ENCODE measurements around the gene TBC1D22A. TPM values are rescaled to one million over a fixed set of nuclear protein-coding genes. Genes with fewer than 3 reads are reported as not detected.

Gene TBC1D22A
- polyA plus RNA-seq, 1 of the 3 experiments (the other 2 are of a cell fraction): 16.5 TPM

DNA sequence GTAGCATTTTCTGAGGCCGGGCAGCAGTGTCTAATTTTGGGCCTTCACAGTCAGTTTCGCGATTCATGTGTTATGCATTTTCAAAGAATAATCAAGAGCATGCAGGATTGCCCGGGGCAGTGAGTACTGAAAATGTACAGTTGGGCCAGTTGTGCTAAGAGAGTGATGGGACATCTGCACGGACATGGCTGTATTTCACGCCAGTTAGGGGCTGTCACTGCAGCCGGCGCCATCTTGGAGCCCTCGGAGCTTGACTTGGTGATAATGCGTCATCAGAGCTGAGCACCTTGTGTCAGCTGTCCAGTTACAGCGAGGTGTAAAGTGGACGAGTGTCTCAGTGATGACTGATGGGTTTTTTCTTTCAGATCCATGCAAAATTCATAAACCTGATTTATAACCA is 188.9 kb downstream of the TBC1D22A start:
- Histone ChIP-seq H3K27ac (ENCODE audit: low read depth in 2 of 2, low read length in 1 of 2) (no peak overlapping the region), H3K9me3 (no peaks in the 10 kb centered on the region), H3F3A (replicated peaks; ENCODE audit: insufficient read depth) (no peaks in the 10 kb centered on the region), H3K79me2 (ENCODE audit: insufficient read depth) (no peaks in the 10 kb centered on the region; the same call in 1 of the 2 replicates), H3K9ac (no peak overlapping the region), H3K4me3 (ENCODE audit: low read depth in 2 of 2, low read length in 1 of 2) (no peak overlapping the region), H3K27me3 (ENCODE audit: insufficient read depth) (no peaks in the 10 kb centered on the region), H3K9me2 (no peaks in the 10 kb centered on the region), H3K4me2 (no peak overlapping the region), H3K36me3 (replicated peaks in 1 of 2; ENCODE audit: control insufficient read depth in 1 of 2, insufficient read depth in 2 of 2, low read length in 1 of 2) (peaks cover 0 to 4% of the 10 kb centered on the region in 2 experiments), H2AFZ (ENCODE audit: low read depth) (no peak overlapping the region), H3K4me1 (ENCODE audit: control insufficient read depth in 1 of 2, insufficient read depth in 2 of 2, low read depth in 1 of 2, low read length in 1 of 2) (no peaks in the 10 kb centered on the region; a peak in 1 of 4 replicates), H4K20me1 (ENCODE audit: insufficient read depth) (no peaks in the 10 kb centered on the region)
- TF ChIP-seq EZH2phosphoT487 (IDR thresholded peaks at IDR 0.05; ENCODE audit: borderline replicate concordance, low read depth): no peak
- POLR2A ChIA-PET: no interaction called here
- CTCF ChIA-PET: no interaction called here
- WGBS (ENCODE audit: low lambda C conversion rate): 85% methylated on average over 10 of the region's 12 CpGs
- DNase-seq: no peak

DNA sequence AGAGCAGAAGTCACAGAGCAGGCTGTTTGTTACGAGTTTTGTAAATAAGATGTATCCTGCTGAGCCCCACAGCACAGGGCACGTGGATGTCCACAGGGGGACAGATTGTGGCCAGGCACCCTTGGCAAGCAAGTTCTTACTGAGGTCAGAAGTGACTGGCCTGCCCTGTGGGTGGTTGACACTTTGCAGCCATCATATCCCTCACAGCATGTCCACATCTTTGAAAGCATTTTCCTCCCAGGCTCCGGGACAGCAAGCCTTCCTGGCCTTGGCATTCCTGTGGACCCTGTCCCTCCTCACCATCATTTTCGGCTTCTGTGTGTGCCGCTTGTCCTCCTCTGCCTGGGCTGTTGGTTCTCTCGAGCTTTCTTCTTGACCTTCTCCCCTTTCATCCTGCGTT is 189.5 kb downstream of the TBC1D22A start:
- Histone ChIP-seq H3F3A (replicated peaks; ENCODE audit: insufficient read depth) (no peaks in the 10 kb centered on the region), H3K27ac (ENCODE audit: low read depth in 2 of 2, low read length in 1 of 2) (no peak overlapping the region), H3K9me2 (no peaks in the 10 kb centered on the region), H3K4me2 (no peak overlapping the region), H3K9ac (no peak overlapping the region), H3K4me3 (ENCODE audit: low read depth in 2 of 2, low read length in 1 of 2) (no peak overlapping the region), H2AFZ (ENCODE audit: low read depth) (no peak overlapping the region), H3K4me1 (ENCODE audit: control insufficient read depth in 1 of 2, insufficient read depth in 2 of 2, low read depth in 1 of 2, low read length in 1 of 2) (no peaks in the 10 kb centered on the region; a peak in 1 of 4 replicates), H3K9me3 (no peaks in the 10 kb centered on the region), H4K20me1 (ENCODE audit: insufficient read depth) (no peaks in the 10 kb centered on the region), H3K27me3 (ENCODE audit: insufficient read depth) (no peaks in the 10 kb centered on the region), H3K36me3 (replicated peaks in 1 of 2; ENCODE audit: control insufficient read depth in 1 of 2, insufficient read depth in 2 of 2, low read length in 1 of 2) (peaks cover 0 to 4% of the 10 kb centered on the region in 2 experiments), H3K79me2 (ENCODE audit: insufficient read depth) (no peaks in the 10 kb centered on the region; the same call in 1 of the 2 replicates)
- no peak for DNase-seq
- WGBS (ENCODE audit: low lambda C conversion rate): 93% methylated on average over 7 of the region's 7 CpGs
- TF ChIP-seq RFX5 (IDR thresholded peaks at IDR 0.05; ENCODE audit: low read length): no peak
- no peak for TF ChIP-seq YY1 (IDR thresholded peaks at IDR 0.05; ENCODE audit: low read depth)
- TF ChIP-seq TCF12 (IDR thresholded peaks at IDR 0.05): no peak
- no peak for TF ChIP-seq ELF1 (IDR thresholded peaks at IDR 0.05)
- TF ChIP-seq, protein P1, sequence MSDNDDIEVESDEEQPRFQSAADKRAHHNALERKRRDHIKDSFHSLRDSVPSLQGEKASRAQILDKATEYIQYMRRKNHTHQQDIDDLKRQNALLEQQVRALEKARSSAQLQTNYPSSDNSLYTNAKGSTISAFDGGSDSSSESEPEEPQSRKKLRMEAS (IDR thresholded peaks at IDR 0.05; ENCODE audit: low read depth): no peak
- no peak for TF ChIP-seq SIN3A (IDR thresholded peaks at IDR 0.05; ENCODE audit: borderline replicate concordance, low read depth, low read length)
- TF ChIP-seq RAD21 (IDR thresholded peaks at IDR 0.05; ENCODE audit: low read length): no peak
- no peak for TF ChIP-seq GATA2 (CRISPR knock-in tag; IDR thresholded peaks at IDR 0.05)
- no peak for TF ChIP-seq SMC3 (IDR thresholded peaks at IDR 0.05; ENCODE audit: low read depth, low read length)
- TF ChIP-seq TAF1 (IDR thresholded peaks at IDR 0.05; ENCODE audit: borderline replicate concordance, low read depth, low read length): no peak
- CTCF ChIA-PET: no interaction called here
- POLR2A ChIA-PET: no interaction called here

DNA sequence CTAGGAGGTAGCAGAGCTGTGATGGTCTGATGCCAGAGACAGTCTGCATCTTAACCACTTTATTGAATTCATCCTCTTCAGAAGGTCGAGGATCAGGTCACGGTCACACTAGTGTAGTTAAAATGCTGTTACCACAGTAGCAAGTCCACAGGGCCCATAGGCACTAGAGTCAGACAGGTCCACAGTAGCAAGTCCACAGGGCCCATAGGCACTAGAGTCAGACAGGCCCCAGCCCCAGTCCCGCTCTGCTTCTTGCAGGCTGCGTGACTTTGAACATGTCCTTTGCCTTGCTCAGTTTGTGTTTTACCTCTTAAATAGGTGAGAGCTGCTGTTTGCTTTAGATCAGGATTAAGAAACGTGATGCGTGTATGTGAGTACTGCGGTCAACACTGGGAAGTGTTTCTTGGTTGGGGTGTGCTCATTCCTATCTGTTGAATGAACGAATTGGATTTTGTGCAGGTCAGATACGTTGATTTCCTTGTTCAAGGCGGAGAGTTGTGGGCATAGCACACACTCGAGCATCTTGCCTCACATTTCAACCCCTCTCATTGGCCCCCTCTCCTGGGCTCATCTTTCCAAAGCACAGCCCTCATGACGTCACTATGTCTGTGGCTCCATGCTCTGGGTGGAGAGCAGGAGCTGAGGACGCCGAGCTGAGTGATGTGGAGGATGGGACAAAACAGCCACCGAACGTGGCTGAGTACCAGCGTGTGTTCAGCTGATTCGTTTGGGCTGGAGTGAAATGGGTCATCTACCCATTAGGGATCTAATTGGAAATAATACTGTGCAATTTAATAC is 191.7 kb downstream of the TBC1D22A start:
- Histone ChIP-seq H3K9me3 (no peaks in the 10 kb centered on the region), H4K20me1 (ENCODE audit: insufficient read depth) (no peaks in the 10 kb centered on the region), H3K27me3 (ENCODE audit: insufficient read depth) (no peaks in the 10 kb centered on the region), H3K4me2 (no peak overlapping the region), H3K9me2 (no peaks in the 10 kb centered on the region), H3K4me1 (ENCODE audit: control insufficient read depth in 1 of 2, insufficient read depth in 2 of 2, low read depth in 1 of 2, low read length in 1 of 2) (no peaks in the 10 kb centered on the region; a peak in 1 of 4 replicates), H3K9ac (no peak overlapping the region), H3K79me2 (ENCODE audit: insufficient read depth) (no peaks in the 10 kb centered on the region), H3F3A (replicated peaks; ENCODE audit: insufficient read depth) (no peaks in the 10 kb centered on the region), H3K36me3 (replicated peaks in 1 of 2; ENCODE audit: control insufficient read depth in 1 of 2, insufficient read depth in 2 of 2, low read length in 1 of 2) (peaks cover 0 to 4% of the 10 kb centered on the region in 2 experiments), H3K4me3 (ENCODE audit: low read depth in 2 of 2, low read length in 1 of 2) (no peak overlapping the region), H2AFZ (ENCODE audit: low read depth) (no peak overlapping the region), H3K27ac (ENCODE audit: low read depth in 2 of 2, low read length in 1 of 2) (no peak overlapping the region)
- no peak for TF ChIP-seq TEAD4 (IDR thresholded peaks at IDR 0.05; ENCODE audit: borderline replicate concordance, insufficient read depth)
- no peak for TF ChIP-seq RCOR1 (IDR thresholded peaks at IDR 0.05; ENCODE audit: low read length)
- TF ChIP-seq POLR2AphosphoS5 (IDR thresholded peaks at IDR 0.05; ENCODE audit: low read depth, low read length): no peak
- no peak for TF ChIP-seq RXRA (IDR thresholded peaks at IDR 0.05; ENCODE audit: borderline replicate concordance, low read depth)
- TF ChIP-seq NFIC (IDR thresholded peaks at IDR 0.05; ENCODE audit: borderline replicate concordance): no peak
- TF ChIP-seq, protein P2, sequence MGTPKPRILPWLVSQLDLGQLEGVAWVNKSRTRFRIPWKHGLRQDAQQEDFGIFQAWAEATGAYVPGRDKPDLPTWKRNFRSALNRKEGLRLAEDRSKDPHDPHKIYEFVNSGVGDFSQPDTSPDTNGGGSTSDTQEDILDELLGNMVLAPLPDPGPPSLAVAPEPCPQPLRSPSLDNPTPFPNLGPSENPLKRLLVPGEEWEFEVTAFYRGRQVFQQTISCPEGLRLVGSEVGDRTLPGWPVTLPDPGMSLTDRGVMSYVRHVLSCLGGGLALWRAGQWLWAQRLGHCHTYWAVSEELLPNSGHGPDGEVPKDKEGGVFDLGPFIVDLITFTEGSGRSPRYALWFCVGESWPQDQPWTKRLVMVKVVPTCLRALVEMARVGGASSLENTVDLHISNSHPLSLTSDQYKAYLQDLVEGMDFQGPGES (IDR thresholded peaks at IDR 0.05; ENCODE audit: low read depth, low read length): no peak
- no peak for TF ChIP-seq FOXM1 (IDR thresholded peaks at IDR 0.05; ENCODE audit: low read depth)
- TF ChIP-seq EZH2phosphoT487 (IDR thresholded peaks at IDR 0.05; ENCODE audit: borderline replicate concordance, low read depth): no peak
- no peak for TF ChIP-seq FOXJ3 (CRISPR knock-in tag; IDR thresholded peaks at IDR 0.05)
- TF ChIP-seq ELF1 (IDR thresholded peaks at IDR 0.05): no peak
- TF ChIP-seq CHD2 (IDR thresholded peaks at IDR 0.05; ENCODE audit: low read length, partially characterized antibody): no peak
- TF ChIP-seq TCF12 (IDR thresholded peaks at IDR 0.05): no peak
- TF ChIP-seq RFX5 (IDR thresholded peaks at IDR 0.05; ENCODE audit: low read length): no peak
- POLR2A ChIA-PET: no interaction called here
- CTCF ChIA-PET: interaction anchor here (0.9 to 1.1 kb wide), 3 partner anchors 12 to 55 kb away, joined by 3 to 4 read pairs (median 3); no protein-coding TSS in a partner anchor
- no peak for DNase-seq
- 94% methylated on average over 16 of the region's 18 CpGs for WGBS (ENCODE audit: low lambda C conversion rate)
